ENCODE measurements around the gene PRRT2. TPM values are rescaled to one million over a fixed set of nuclear protein-coding genes. Genes with fewer than 3 reads are reported as not detected.
A peak's percentile ranks its signal among the peaks of the same experiment; 100 is the strongest.

Gene PRRT2
- total and polyA plus RNA-seq, 5 donors from 2014 or later: 0.06 to 1.9 (median 0.17) TPM; not detected in 2

GRCh38 chr16:29858149-29858849 is 46.3 kb downstream of the PRRT2 start:
- Histone ChIP-seq H3K4me1 (ENCODE audit: control insufficient read depth, insufficient read depth, low read length, poor library complexity, severe bottlenecking) (peaks cover 21% of the 10 kb centered on the region), H3K27me3 (ENCODE audit: control insufficient read depth, insufficient read depth, low read length) (no peaks in the 10 kb centered on the region), H3K27ac (ENCODE audit: insufficient read depth, low read length, poor library complexity, severe bottlenecking) (no peak overlapping the region), H3K9me3 (ENCODE audit: control insufficient read depth in 2 of 2, low read length in 2 of 2) (no peaks in the 10 kb centered on the region), H3K36me3 (ENCODE audit: control insufficient read depth, insufficient read depth, low read length) (peaks cover 25% of the 10 kb centered on the region), H3K4me3 (ENCODE audit: low read depth, low read length) (no peak overlapping the region)
- Mint-ChIP-seq H3K9me3 (no peaks in the 10 kb centered on the region), H3K4me1 (peaks cover 5 to 34% (median 14%) of the 10 kb centered on the region in 4 donors), H3K36me3 (peaks cover 23% of the 10 kb centered on the region), H3K4me3 (peak overlapping the region in 2 of 4 donors; percentile 26 to 52), H3K27ac (no peak overlapping the region), H3K27me3 (no peaks in the 10 kb centered on the region)
- ATAC-seq (ENCODE audit: low read depth in 2 of 2) (no peak), DNase-seq (no peak)

GRCh38 chr16:29858974-29859373 is 47.0 kb downstream of the PRRT2 start:
- Histone ChIP-seq H3K4me1 (ENCODE audit: control insufficient read depth, insufficient read depth, low read length, poor library complexity, severe bottlenecking) (peaks cover 27% of the 10 kb centered on the region), H3K27me3 (ENCODE audit: control insufficient read depth, insufficient read depth, low read length) (no peaks in the 10 kb centered on the region), H3K36me3 (ENCODE audit: control insufficient read depth, insufficient read depth, low read length) (peaks cover 25% of the 10 kb centered on the region), H3K27ac (ENCODE audit: insufficient read depth, low read length, poor library complexity, severe bottlenecking) (no peak overlapping the region), H3K9me3 (ENCODE audit: control insufficient read depth in 2 of 2, low read length in 2 of 2) (no peaks in the 10 kb centered on the region), H3K4me3 (ENCODE audit: low read depth, low read length) (no peak overlapping the region)
- ATAC-seq (ENCODE audit: low read depth in 2 of 2): no peak
- Mint-ChIP-seq H3K36me3 (peaks cover 23% of the 10 kb centered on the region), H3K27me3 (peaks cover 4% of the 10 kb centered on the region), H3K4me3 (peak overlapping the region in 3 of 4 donors; percentile 21 to 64 (median 61)), H3K9me3 (no peaks in the 10 kb centered on the region), H3K27ac (no peak overlapping the region), H3K4me1 (peaks cover 5 to 39% (median 16%) of the 10 kb centered on the region in 4 donors)
- DNase-seq: no peak

GRCh38 chr16:29860218-29860617 is 48.2 kb downstream of the PRRT2 start:
- peak overlapping the region in 3 of 4 donors; percentile 86 to 98 (median 96) for H3K4me3 Mint-ChIP-seq
- H3K9me3 ChIP-seq (ENCODE audit: control insufficient read depth in 2 of 2, low read length in 2 of 2): no peaks in the 10 kb centered on the region
- H3K27ac ChIP-seq (ENCODE audit: insufficient read depth, low read length, poor library complexity, severe bottlenecking): no peak overlapping the region
- ATAC-seq (ENCODE audit: low read depth in 2 of 2): no peak
- peaks cover 23% of the 10 kb centered on the region for H3K36me3 Mint-ChIP-seq
- no peak overlapping the region for H3K4me3 ChIP-seq (ENCODE audit: low read depth, low read length)
- H3K27me3 Mint-ChIP-seq: peaks cover 9% of the 10 kb centered on the region
- H3K4me1 Mint-ChIP-seq: peaks cover 5 to 39% (median 16%) of the 10 kb centered on the region in 4 donors
- H3K4me1 ChIP-seq (ENCODE audit: control insufficient read depth, insufficient read depth, low read length, poor library complexity, severe bottlenecking): peaks cover 27% of the 10 kb centered on the region
- peaks cover 25% of the 10 kb centered on the region for H3K36me3 ChIP-seq (ENCODE audit: control insufficient read depth, insufficient read depth, low read length)
- no peaks in the 10 kb centered on the region for H3K27me3 ChIP-seq (ENCODE audit: control insufficient read depth, insufficient read depth, low read length)
- H3K9me3 Mint-ChIP-seq: no peaks in the 10 kb centered on the region
- peak overlapping the region in 2 of 3 donors; percentile 48 to 65 for H3K27ac Mint-ChIP-seq
- no peak for DNase-seq

- Mint-ChIP-seq H3K27me3 (peaks cover 9% of the 10 kb centered on the region), H3K9me3 (no peaks in the 10 kb centered on the region), H3K4me3 (peak overlapping the region; percentile 86 to 99 (median 97)), H3K4me1 (peaks cover 5 to 39% (median 15%) of the 10 kb centered on the region in 4 donors), H3K27ac (peak overlapping the region; percentile 94 to 98 (median 95)), H3K36me3 (peaks cover 18% of the 10 kb centered on the region)
- Histone ChIP-seq H3K27me3 (ENCODE audit: control insufficient read depth, insufficient read depth, low read length) (no peaks in the 10 kb centered on the region), H3K36me3 (ENCODE audit: control insufficient read depth, insufficient read depth, low read length) (peaks cover 25% of the 10 kb centered on the region), H3K9me3 (ENCODE audit: control insufficient read depth in 2 of 2, low read length in 2 of 2) (no peaks in the 10 kb centered on the region), H3K4me3 (ENCODE audit: low read depth, low read length) (peak overlapping the region; percentile 72), H3K27ac (ENCODE audit: insufficient read depth, low read length, poor library complexity, severe bottlenecking) (peak overlapping the region; percentile 82), H3K4me1 (ENCODE audit: control insufficient read depth, insufficient read depth, low read length, poor library complexity, severe bottlenecking) (peaks cover 27% of the 10 kb centered on the region)
- DNase-seq (no peak), ATAC-seq (ENCODE audit: low read depth in 2 of 2) (no peak)
Observed at GRCh38 chr16:29862383-29862883, 50.4 kb downstream of the PRRT2 start.

- ATAC-seq (ENCODE audit: low read depth in 2 of 2) (peak; percentile 99 to 100), DNase-seq (peak; percentile 90 to 98 (median 96))
- Mint-ChIP-seq H3K4me1 (peaks cover 4 to 39% (median 16%) of the 10 kb centered on the region in 4 donors), H3K27me3 (peaks cover 9% of the 10 kb centered on the region), H3K4me3 (peak within 1 kb of the TSS; percentile 86 to 99 (median 97)), H3K27ac (peak within 1 kb of the TSS; percentile 98 to 99 (median 98)), H3K9me3 (no peaks in the 10 kb centered on the region), H3K36me3 (peaks cover 18% of the 10 kb centered on the region)
- Histone ChIP-seq H3K36me3 (ENCODE audit: control insufficient read depth, insufficient read depth, low read length) (peaks cover 25% of the 10 kb centered on the region), H3K9me3 (ENCODE audit: control insufficient read depth in 2 of 2, low read length in 2 of 2) (no peaks in the 10 kb centered on the region), H3K27ac (ENCODE audit: insufficient read depth, low read length, poor library complexity, severe bottlenecking) (peak within 1 kb of the TSS; percentile 82), H3K4me1 (ENCODE audit: control insufficient read depth, insufficient read depth, low read length, poor library complexity, severe bottlenecking) (peaks cover 27% of the 10 kb centered on the region), H3K27me3 (ENCODE audit: control insufficient read depth, insufficient read depth, low read length) (no peaks in the 10 kb centered on the region), H3K4me3 (ENCODE audit: low read depth, low read length) (peak within 1 kb of the TSS; percentile 90)
Observed at GRCh38 chr16:29862884-29863668, 51.1 kb downstream of the PRRT2 start, which contains the start of gene CDIPT. Gene CDIPT, minus strand, starts transcription at chr16:29863226. Its CDS starts 369 bp downstream, at chr16:29862857.

GRCh38 chr16:29863669-29863984 is 51.6 kb downstream of the PRRT2 start:
- Histone ChIP-seq H3K27me3 (ENCODE audit: control insufficient read depth, insufficient read depth, low read length) (no peaks in the 10 kb centered on the region), H3K27ac (ENCODE audit: insufficient read depth, low read length, poor library complexity, severe bottlenecking) (peak overlapping the region; percentile 82), H3K4me1 (ENCODE audit: control insufficient read depth, insufficient read depth, low read length, poor library complexity, severe bottlenecking) (peaks cover 27% of the 10 kb centered on the region), H3K9me3 (ENCODE audit: control insufficient read depth in 2 of 2, low read length in 2 of 2) (no peaks in the 10 kb centered on the region), H3K4me3 (ENCODE audit: low read depth, low read length) (peak overlapping the region; percentile 90), H3K36me3 (ENCODE audit: control insufficient read depth, insufficient read depth, low read length) (peaks cover 21% of the 10 kb centered on the region)
- Mint-ChIP-seq H3K4me3 (peak overlapping the region; percentile 86 to 99 (median 97)), H3K27ac (peak overlapping the region; percentile 98 to 99 (median 98)), H3K36me3 (peaks cover 15% of the 10 kb centered on the region), H3K4me1 (peaks cover 0 to 37% (median 16%) of the 10 kb centered on the region in 4 donors), H3K27me3 (peaks cover 9% of the 10 kb centered on the region), H3K9me3 (no peaks in the 10 kb centered on the region)
- DNase-seq (no peak), ATAC-seq (ENCODE audit: low read depth in 2 of 2) (no peak)

GRCh38 chr16:29864205-29864604 is 52.2 kb downstream of the PRRT2 start:
- H3K4me1 Mint-ChIP-seq: peaks cover 0 to 36% (median 16%) of the 10 kb centered on the region in 4 donors
- H3K4me3 ChIP-seq (ENCODE audit: low read depth, low read length): no peak overlapping the region
- H3K4me3 Mint-ChIP-seq: no peak overlapping the region
- no peak for DNase-seq
- peaks cover 9% of the 10 kb centered on the region for H3K27me3 Mint-ChIP-seq
- H3K36me3 Mint-ChIP-seq: peaks cover 11% of the 10 kb centered on the region
- H3K27me3 ChIP-seq (ENCODE audit: control insufficient read depth, insufficient read depth, low read length): no peaks in the 10 kb centered on the region
- no peak overlapping the region for H3K27ac Mint-ChIP-seq
- peaks cover 15% of the 10 kb centered on the region for H3K36me3 ChIP-seq (ENCODE audit: control insufficient read depth, insufficient read depth, low read length)
- peaks cover 27% of the 10 kb centered on the region for H3K4me1 ChIP-seq (ENCODE audit: control insufficient read depth, insufficient read depth, low read length, poor library complexity, severe bottlenecking)
- H3K27ac ChIP-seq (ENCODE audit: insufficient read depth, low read length, poor library complexity, severe bottlenecking): no peak overlapping the region
- no peak for ATAC-seq (ENCODE audit: low read depth in 2 of 2)
- H3K9me3 ChIP-seq (ENCODE audit: control insufficient read depth in 2 of 2, low read length in 2 of 2): no peaks in the 10 kb centered on the region
- no peaks in the 10 kb centered on the region for H3K9me3 Mint-ChIP-seq

Measured in CD4-positive, CD25-positive, alpha-beta regulatory T cell (primary cell).